ENCODE results near the gene LST1.

The LST1 gene

DNA sequence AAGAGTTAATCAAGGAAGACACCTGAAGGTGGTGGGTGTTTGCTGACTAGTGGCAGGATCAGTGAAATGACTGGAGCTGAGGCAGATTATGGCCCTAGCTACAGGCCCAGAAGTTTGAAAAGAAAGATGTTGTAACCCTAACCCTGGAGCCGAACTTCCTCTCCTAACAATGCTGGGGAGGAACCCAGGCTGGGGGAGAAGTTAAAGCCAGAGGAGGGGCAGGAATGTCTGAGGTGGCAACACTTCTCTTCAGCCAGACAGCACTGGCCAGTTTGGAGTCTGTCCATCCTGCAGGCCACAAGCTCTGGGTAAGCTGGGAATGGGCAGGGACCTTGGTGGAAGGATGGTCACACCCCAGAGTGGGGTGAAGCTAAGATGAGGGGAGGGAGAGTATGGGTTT lies at the start of gene LST1:
LST1 (plus strand) TSS at position 270 of the 400 bp plus-strand sequence. CDS start 1,023 bp downstream, outside the sequence.
- DNase-seq = peak; percentile 74

- no peak for DNase-seq
Measured at GRCh38 chr6:31538805-31539400, 47.2 kb upstream of the LST1 start.

GRCh38 chr6:31540640-31541039 lies 45.4 kb upstream of the LST1 start:
- DNase-seq = no peak

DNA sequence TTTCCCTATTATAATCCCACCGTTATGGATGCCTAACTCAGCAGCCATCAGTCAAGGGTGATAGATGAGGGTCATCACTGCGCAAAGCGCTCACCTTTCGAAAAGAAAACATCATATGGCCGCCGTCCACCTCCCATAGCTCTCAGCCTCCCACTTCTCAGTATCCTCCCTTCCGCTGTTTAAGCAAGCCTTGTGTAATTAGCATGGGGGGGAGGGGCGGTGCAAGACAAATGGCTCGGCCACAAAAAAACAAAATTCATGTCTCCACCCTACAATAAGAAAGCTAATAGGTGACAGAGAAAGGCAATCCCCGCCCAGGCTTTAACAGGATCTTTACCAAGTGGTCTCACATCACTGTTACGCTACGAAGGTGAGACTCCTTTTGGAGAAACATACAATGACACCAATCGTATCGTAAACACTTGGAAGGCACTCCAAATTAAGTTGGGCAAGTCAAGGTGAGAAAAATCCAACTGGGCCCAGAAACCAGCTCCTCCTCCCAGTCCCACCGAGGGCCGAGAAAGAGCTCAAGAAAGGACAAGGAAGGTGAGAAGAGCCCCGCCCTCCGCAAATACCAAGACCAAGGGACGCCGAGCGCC lies 44.9 kb upstream of the LST1 start:
- peak; percentile 68 for DNase-seq

- DNase-seq = peak; percentile 98
Measured at GRCh38 chr6:31541658-31542521, 44.2 kb upstream of the LST1 start, which contains the start of gene DDX39B. TSS of gene DDX39B (minus strand) at chr6:31542003. CDS start at chr6:31540532, 1,471 bp downstream.

GRCh38 chr6:31543639-31544038 lies 42.4 kb upstream of the LST1 start:
- DNase-seq = no peak

DNA sequence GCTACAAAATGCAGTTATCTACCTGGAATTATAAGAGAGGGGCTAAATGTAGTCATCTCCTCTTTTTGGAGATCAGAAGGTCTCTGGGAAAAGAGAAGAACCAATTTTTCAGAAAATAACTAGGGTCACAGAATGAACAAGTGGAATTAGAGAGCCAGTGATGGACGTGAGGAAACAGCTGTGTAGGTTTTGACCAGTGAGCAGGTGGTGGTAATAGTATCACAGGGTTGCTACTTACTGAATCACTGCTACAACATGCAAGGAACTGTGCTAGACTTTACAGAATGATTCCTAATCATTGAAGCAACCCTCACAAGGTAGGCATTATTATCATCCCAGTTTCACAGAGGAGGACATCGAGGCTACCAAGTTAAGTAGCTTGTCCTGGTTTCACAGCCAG lies 41.4 kb upstream of the LST1 start:
- no peak for DNase-seq

DNA sequence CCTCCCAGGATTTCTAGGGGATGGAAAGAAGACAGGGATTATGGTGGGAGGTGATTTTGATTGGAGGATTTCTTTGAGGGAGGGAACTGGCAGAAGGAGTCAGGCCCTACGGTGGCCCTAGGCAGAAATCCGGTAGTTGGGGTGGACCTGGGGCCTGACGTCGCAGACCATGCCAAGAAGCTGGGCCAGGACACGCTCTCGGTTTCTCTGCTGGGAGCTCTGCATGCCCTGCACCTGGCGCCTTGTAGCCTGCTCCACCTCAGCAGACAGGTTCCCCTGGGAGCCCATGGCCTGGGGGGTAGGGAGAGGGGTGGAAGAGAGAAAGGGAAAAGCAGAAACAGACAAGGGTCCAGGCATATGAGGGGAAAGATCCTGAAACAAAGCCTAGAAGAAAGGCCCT lies 40.8 kb upstream of the LST1 start:
- no peak for DNase-seq

GRCh38 chr6:31546339-31546957 lies 39.6 kb upstream of the LST1 start, which contains the start of gene ATP6V1G2:
TSS of gene ATP6V1G2 (minus strand) at chr6:31546608. CDS start at chr6:31546559, 49 bp downstream.
- peak; percentile 79 for DNase-seq

DNA sequence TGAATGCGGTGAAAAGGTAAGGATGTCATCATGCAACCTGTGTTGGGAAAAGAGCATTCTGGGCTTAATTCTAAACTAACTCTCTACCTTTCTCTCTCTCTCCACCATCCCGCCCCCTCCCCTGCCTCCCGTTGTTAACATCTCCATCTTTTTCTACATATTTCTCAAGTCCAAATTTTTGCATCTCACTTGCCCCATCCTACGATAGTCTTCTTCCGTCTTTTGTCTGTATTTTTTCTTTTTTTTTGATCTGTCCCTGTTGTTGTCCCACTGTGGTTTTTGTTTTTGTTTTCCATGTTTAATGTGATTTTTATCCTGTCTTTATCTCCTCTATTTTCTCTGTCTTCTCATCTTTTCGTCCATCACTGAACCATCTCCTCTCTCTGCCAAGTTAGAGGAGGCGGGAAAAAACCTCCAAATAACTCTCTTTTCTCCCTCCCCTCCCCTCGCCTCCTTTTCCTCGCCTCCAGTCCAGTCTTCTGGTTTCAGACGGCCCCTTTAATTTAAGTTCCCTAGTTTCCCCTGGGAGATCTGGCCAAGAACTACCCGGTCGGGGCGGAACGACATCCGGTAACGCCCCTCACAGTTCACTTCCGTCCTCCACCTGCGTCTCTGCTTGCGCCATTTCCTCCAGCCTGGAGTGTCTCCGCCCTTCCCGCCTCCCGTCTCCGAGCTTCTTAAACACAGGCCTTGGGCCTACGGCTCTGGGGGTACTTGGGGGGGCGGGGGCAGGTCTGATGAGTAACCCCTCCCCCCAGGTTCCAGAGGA lies 38.9 kb upstream of the LST1 start, which contains the start of gene NFKBIL1:
NFKBIL1 (plus strand) TSS at position 651 of the 769 bp plus-strand sequence; CDS start at position 738, 87 bp downstream.
- peak; percentile 98 for DNase-seq

GRCh38 chr6:31547727-31548543 lies 38.1 kb upstream of the LST1 start:
- DNase-seq = peak; percentile 82

DNA sequence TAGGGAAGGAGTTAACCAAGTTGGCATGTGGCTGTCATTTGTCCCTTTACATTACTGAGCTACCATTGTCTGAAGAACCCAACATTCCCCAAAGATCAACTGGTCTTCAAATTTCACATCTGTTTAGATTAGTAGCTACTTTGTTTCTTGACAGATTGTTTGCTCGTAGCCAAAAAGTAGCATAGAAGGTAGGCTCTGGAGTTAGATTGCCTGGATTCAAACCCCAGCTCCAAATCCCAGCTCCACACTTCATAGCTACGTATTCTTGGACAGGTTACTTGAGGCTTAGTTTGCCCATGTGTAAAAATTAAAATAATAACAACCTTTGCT lies 37.6 kb upstream of the LST1 start:
- no peak for DNase-seq

DNA sequence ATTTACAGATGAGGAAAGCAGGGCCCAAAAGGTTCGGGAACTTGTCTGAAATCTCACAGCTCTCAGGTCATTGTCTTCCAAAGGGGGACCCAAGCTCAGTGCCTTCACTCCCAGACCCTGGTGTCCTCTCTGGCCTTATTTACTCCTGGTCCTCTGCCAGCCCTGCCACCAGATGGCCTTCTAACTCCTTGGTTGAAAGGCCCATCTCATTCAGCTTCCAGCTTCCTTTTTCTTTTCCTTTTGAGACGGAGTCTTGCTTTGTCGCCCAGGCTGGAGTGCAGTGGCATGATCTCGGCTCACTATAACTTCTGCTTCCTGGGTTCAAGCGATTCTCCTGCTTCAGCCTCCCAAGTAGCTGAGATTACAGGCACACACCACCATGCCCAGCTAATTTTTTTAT lies 34.7 kb upstream of the LST1 start:
- peak; percentile 90 for DNase-seq

- DNase-seq = no peak
Measured at GRCh38 chr6:31556307-31556706, 29.8 kb upstream of the LST1 start.

GRCh38 chr6:31557443-31558317 lies 28.4 kb upstream of the LST1 start:
- DNase-seq = no peak

DNA sequence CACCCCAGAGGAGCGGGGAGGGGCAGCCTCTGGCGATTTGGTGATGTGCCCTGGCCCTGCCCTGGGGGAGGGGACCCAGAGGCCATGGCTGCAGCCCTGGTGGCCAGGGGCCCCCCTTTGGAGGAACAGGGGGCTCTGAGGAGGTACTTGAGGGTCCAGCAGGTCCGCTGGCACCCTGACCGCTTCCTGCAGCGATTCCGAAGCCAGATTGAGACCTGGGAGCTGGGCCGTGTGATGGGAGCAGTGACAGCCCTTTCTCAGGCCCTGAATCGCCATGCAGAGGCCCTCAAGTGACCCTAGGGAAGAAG lies 27.8 kb upstream of the LST1 start:
- no peak for DNase-seq

DNA sequence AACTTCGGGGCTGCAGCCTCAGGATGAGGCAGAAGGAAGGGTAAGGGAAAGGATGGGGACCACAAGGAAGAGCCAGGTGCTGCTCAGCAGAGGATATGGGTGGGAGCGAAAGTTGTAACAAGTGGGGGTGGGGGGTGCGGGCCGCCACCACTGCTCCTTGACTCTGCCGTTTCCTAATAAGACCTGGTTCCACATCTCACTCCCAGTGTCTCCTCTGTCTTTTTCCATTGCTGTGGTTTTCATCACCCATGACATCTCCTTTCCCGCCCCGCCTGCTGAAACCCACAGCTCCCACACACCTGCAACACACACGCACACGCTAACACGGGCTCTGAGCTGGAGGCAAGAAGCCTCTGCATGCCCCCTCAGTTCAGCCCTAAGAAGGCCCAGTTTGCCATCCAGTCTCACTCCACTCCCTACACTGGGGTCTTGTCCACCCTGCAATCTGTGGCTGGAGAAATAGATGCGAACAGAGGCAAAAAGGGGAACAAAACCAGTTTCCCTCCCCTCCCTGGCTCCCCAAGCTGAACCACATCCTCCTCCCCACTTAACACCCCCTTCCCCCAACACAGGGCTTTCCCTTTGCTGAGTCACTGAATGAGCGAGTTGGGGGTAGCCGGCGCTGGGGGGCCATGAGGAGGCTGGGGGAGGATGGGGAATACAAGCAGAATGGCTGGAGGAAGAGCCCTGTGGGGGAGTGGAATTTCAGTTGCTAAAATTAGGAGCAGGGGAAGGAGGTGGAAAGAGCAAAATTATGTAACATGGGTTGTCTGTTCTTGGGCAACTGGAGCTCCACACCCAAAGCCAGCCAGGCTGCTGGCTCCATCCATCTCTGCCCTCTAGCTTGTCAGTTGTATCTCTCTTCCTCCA lies 27.2 kb upstream of the LST1 start:
- DNase-seq = peak; percentile 98

- DNase-seq = no peak
Measured at GRCh38 chr6:31559606-31559957, 26.5 kb upstream of the LST1 start.

DNA sequence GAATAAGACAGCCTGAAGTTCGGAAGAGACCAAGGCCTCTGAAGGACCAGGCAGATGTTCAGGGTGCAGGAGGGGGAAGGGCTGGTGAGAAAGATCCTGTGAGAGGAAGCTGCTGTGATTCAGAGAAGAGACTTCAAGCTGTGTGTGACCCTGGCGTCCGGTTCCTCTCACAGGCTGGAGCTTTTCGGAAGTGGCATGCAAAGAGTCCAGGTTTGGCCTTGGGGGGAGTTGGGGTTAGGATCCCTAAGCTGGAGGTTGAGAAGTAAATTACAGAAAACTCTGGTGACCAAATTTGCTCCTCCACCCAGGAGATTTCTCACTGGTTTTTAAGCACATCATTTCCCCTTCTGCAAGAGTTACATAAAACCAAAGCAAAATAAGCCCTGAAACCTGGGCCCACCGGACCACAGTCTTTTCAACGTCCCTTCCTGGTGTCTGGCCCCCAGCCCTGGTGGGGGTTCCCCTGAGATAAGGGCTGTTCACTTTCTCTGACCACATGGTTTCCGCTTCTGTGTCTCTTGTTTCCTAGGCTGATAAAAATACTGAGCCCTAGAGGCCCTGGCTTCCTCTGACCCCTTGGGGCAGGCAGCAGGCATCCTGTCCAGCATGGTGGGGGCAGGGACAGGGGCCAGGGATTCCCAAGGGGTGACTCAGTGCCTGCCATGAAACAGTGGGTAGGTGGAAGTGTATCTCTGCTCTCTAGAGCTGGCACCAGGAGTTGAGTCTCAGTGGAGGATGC lies 25.9 kb upstream of the LST1 start:
- DNase-seq = peak; percentile 86

All from inflammatory macrophage treated with lipopolysaccharide for 4 hours (primary cell).